ENCODE data around the gene CPZ. TPM values are rescaled to one million over a fixed set of nuclear protein-coding genes. Genes with fewer than 3 reads are reported as not detected.

Gene CPZ
- total and polyA plus RNA-seq, 2 donors (not counting 1 experiment from before 2014, with no cell fraction given), result not detected

- Mint-ChIP-seq H3K4me1 (no peaks in the 10 kb centered on the region), H3K9me3 (ENCODE audit: insufficient read depth) (no peaks in the 10 kb centered on the region), H3K27me3 (peaks cover under 1% of the 10 kb centered on the region), H3K27ac (no peak overlapping the region), H3K4me3 (no peak overlapping the region)
- POLR2A ChIA-PET, result no interaction called here
- Histone ChIP-seq H3K9me3 (ENCODE audit: control extremely low read depth in 1 of 3, control insufficient read depth in 2 of 3, insufficient read depth in 1 of 3, low read length in 2 of 3) (peaks cover 0 to 3% (median 0%) of the 10 kb centered on the region in 3 donors), H3K9ac (ENCODE audit: low read length) (no peak overlapping the region), H3K4me2 (replicated peaks; ENCODE audit: low read depth, low read length, poor library complexity, severe bottlenecking) (no peak overlapping the region), H3K27ac (ENCODE audit: low read length in 2 of 2) (no peak overlapping the region), H4K20me1 (ENCODE audit: control insufficient read depth, insufficient read depth, low read length, poor library complexity, severe bottlenecking) (no peaks in the 10 kb centered on the region), H3K27me3 (replicated peaks in 1 of 4; ENCODE audit: control extremely low read depth in 1 of 4, control insufficient read depth in 3 of 4, insufficient read depth in 4 of 4, low read length in 3 of 4) (no peaks in the 10 kb centered on the region), H3K36me3 (replicated peaks in 1 of 2; ENCODE audit: control extremely low read depth in 1 of 2, control insufficient read depth in 1 of 2, extremely low read depth in 1 of 2, insufficient read depth in 2 of 2, low read length in 1 of 2) (no peaks in the 10 kb centered on the region), H3K79me2 (ENCODE audit: control insufficient read depth, insufficient read depth, low read length) (no peaks in the 10 kb centered on the region), H2AFZ (ENCODE audit: insufficient read depth, low read depth, low read length, poor library complexity, severe bottlenecking) (no peak overlapping the region), H3K4me3 (ENCODE audit: control extremely low read depth in 1 of 5, extremely low read depth in 1 of 5, insufficient read depth in 1 of 5, low read depth in 2 of 5, low read length in 4 of 5) (no peak overlapping the region), H3K4me1 (ENCODE audit: control insufficient read depth in 2 of 2, insufficient read depth in 2 of 2, low read length in 2 of 2) (no peaks in the 10 kb centered on the region)
- 92% methylated on average over 19 of the region's 22 CpGs for WGBS (ENCODE audit: insufficient coverage)
- CTCF ChIA-PET, result no interaction called here
- DNase-seq (no peak), ATAC-seq (ENCODE audit: low read depth) (no peak)
- TF ChIP-seq, protein P1, sequence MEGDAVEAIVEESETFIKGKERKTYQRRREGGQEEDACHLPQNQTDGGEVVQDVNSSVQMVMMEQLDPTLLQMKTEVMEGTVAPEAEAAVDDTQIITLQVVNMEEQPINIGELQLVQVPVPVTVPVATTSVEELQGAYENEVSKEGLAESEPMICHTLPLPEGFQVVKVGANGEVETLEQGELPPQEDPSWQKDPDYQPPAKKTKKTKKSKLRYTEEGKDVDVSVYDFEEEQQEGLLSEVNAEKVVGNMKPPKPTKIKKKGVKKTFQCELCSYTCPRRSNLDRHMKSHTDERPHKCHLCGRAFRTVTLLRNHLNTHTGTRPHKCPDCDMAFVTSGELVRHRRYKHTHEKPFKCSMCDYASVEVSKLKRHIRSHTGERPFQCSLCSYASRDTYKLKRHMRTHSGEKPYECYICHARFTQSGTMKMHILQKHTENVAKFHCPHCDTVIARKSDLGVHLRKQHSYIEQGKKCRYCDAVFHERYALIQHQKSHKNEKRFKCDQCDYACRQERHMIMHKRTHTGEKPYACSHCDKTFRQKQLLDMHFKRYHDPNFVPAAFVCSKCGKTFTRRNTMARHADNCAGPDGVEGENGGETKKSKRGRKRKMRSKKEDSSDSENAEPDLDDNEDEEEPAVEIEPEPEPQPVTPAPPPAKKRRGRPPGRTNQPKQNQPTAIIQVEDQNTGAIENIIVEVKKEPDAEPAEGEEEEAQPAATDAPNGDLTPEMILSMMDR (IDR thresholded peaks at IDR 0.05), result no peak
- TF ChIP-seq EZH2 (IDR thresholded peaks at IDR 0.05; ENCODE audit: borderline replicate concordance, insufficient read depth, low read depth, low read length, poor library complexity, severe bottlenecking), result no peak
- intact Hi-C loops (cut with micrococcal nuclease), result no loop called here
Measured at GRCh38 chr4:8644966-8645752, 52.6 kb downstream of the CPZ start.

- DNase-seq (no peak), ATAC-seq (ENCODE audit: low read depth) (no peak)
- POLR2A ChIA-PET, result no interaction called here
- no peak overlapping the region for H3K9ac ChIP-seq (ENCODE audit: low read length)
- H3K4me1 ChIP-seq (ENCODE audit: control insufficient read depth in 2 of 2, insufficient read depth in 2 of 2, low read length in 2 of 2), result no peaks in the 10 kb centered on the region
- intact Hi-C loops (cut with micrococcal nuclease), result no loop called here
- Mint-ChIP-seq H3K27ac (no peak overlapping the region), H3K9me3 (ENCODE audit: insufficient read depth) (no peaks in the 10 kb centered on the region), H3K4me3 (no peak overlapping the region), H3K4me1 (no peaks in the 10 kb centered on the region), H3K27me3 (peaks cover 6% of the 10 kb centered on the region)
- no peak overlapping the region for H3K4me2 ChIP-seq (replicated peaks; ENCODE audit: low read depth, low read length, poor library complexity, severe bottlenecking)
- H3K27ac ChIP-seq (ENCODE audit: low read length in 2 of 2), result no peak overlapping the region
- CTCF ChIA-PET, result no interaction called here
- WGBS (ENCODE audit: insufficient coverage), result 81% methylated on average over 16 of the region's 16 CpGs
- H4K20me1 ChIP-seq (ENCODE audit: control insufficient read depth, insufficient read depth, low read length, poor library complexity, severe bottlenecking), result no peaks in the 10 kb centered on the region
- H3K27me3 ChIP-seq (replicated peaks in 1 of 4; ENCODE audit: control extremely low read depth in 1 of 4, control insufficient read depth in 3 of 4, insufficient read depth in 4 of 4, low read length in 3 of 4), result no peaks in the 10 kb centered on the region
- H3K4me3 ChIP-seq (ENCODE audit: control extremely low read depth in 1 of 5, extremely low read depth in 1 of 5, insufficient read depth in 1 of 5, low read depth in 2 of 5, low read length in 4 of 5), result no peak overlapping the region
- TF ChIP-seq, protein P1 (IDR thresholded peaks at IDR 0.05), result no peak
- TF ChIP-seq EZH2 (IDR thresholded peaks at IDR 0.05; ENCODE audit: borderline replicate concordance, insufficient read depth, low read depth, low read length, poor library complexity, severe bottlenecking), result no peak
- H3K36me3 ChIP-seq (replicated peaks in 1 of 2; ENCODE audit: control extremely low read depth in 1 of 2, control insufficient read depth in 1 of 2, extremely low read depth in 1 of 2, insufficient read depth in 2 of 2, low read length in 1 of 2), result no peaks in the 10 kb centered on the region
- peaks cover 0 to 3% (median 0%) of the 10 kb centered on the region in 3 donors for H3K9me3 ChIP-seq (ENCODE audit: control extremely low read depth in 1 of 3, control insufficient read depth in 2 of 3, insufficient read depth in 1 of 3, low read length in 2 of 3)
- no peaks in the 10 kb centered on the region for H3K79me2 ChIP-seq (ENCODE audit: control insufficient read depth, insufficient read depth, low read length)
- H2AFZ ChIP-seq (ENCODE audit: insufficient read depth, low read depth, low read length, poor library complexity, severe bottlenecking), result no peak overlapping the region
Measured at GRCh38 chr4:8645753-8646124, 53.2 kb downstream of the CPZ start.
